HG02981 (cell line): Measurements from ENCODE around the gene SLC48A1.

Source experiments
- ATAC-seq: cut with Tn5 transposase; IDR thresholded peaks from one replicate; pipeline ENCODE4 v1.9.1; 2021; ENCODE audit warnings: mild to moderate bottlenecking, moderate library complexity; ENCODE audit not compliant: unreplicated experiment

The SLC48A1 gene

GRCh38 chr12:47776471-47777143 is 3.6 kb downstream of the SLC48A1 start:
- no peak for ATAC-seq

- no peak for ATAC-seq
Measured at GRCh38 chr12:47777151-47777550, 4.1 kb downstream of the SLC48A1 start.

GRCh38 chr12:47777741-47778558 is 4.9 kb downstream of the SLC48A1 start:
- ATAC-seq = no peak

DNA sequence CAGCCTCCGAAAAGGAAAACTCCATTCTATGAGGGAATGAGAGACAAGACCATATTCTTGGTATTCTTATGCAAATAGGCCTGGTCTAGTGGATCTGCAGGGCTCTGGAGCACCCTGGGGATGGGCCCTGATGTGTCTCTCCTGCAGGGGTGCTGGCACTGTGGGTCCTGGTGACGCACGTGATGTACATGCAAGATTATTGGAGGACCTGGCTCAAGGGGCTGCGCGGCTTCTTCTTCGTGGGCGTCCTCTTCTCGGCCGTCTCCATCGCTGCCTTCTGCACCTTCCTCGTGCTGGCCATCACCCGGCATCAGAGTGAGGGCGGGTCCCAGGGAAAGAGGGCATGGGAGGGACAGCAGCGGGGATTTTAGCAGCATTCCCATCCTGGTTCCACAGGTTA is 5.8 kb downstream of the SLC48A1 start:
- ATAC-seq = no peak

GRCh38 chr12:47779301-47779942 is 6.4 kb downstream of the SLC48A1 start:
- ATAC-seq = peak; percentile 87

- no peak for ATAC-seq
Measured at GRCh38 chr12:47779943-47780504, 7.0 kb downstream of the SLC48A1 start.

DNA sequence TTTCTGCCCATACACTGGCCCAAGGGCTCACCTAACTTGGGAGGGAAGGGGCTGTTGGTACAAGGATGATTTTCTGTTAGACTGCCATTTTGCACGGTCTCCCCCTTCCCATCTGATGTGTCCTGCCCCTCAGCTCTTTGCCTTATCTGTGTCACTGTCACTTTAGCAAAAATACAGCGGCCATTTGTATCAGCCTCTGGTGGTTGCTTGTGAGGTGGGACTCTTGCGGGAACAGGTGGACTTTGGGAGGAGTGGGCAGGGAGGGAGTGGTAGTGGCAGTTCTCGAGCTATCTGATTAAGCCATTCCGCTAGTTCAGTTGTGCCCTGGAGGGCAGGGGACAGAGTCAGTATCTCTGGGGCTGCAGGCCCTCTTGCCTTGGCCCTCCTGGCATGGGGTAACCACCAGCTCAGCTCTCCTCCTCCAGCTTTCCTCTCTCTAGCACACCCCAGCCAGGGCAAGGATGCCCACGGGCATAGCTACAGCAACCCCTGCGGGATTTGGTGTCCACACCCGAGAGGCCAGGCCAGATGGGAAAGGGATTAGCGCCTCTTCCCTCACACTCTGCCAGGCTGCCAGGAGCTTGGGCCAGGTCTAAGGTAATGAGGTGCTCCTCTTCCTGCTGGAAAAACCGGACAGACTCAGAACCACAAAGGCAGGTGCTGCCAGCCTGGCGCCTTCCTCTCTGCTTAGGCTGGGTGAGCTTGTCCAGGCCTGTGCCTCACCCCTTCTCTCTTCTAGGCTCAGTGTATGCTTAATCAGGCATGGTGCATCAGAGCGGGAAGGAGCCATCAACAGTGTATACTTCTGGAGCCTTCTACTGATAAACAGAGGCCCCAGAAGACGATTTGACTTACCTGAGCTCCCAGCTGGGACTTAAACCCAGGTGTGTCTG is 8.7 kb downstream of the SLC48A1 start:
- no peak for ATAC-seq

GRCh38 chr12:47782372-47782770 is 9.3 kb downstream of the SLC48A1 start:
- no peak for ATAC-seq

DNA sequence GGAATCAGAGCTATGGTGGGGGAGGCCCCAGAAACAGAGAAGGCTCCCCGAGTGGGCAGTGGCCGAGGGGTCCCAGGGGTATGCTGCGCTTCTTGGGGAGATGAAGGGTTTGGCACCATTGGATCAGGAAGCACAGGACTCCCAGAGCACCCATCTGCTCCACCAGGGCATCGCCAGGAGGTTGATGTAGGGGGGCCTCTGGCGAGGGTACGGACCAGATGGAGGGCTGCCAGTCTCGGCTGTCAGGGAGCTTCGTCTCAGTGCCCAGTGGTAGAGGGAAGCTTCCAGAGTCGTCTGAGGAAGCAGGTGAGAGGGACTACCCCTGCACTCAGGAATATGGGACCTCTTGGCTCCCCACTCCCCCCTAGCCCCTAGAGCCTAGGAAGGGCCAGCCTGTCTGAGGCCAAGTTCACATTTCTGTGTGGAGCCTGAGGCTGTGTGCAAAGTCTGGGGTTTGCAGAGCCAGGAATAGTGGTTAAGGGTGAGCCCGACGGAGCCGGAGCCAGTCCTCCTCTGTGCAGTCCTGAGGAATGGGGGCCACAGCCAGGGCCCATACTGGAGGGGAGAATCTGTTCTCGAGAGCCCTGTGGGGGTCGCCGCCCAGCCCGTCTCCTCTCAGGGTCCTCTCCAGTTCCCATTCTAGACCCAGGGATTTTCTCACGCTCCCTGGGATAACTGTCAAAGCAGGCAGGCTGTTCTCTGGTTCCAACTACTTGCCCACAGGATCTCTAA is 10.2 kb downstream of the SLC48A1 start:
- ATAC-seq = no peak

GRCh38 chr12:47783821-47784819 is 11.1 kb downstream of the SLC48A1 start:
- ATAC-seq = no peak

DNA sequence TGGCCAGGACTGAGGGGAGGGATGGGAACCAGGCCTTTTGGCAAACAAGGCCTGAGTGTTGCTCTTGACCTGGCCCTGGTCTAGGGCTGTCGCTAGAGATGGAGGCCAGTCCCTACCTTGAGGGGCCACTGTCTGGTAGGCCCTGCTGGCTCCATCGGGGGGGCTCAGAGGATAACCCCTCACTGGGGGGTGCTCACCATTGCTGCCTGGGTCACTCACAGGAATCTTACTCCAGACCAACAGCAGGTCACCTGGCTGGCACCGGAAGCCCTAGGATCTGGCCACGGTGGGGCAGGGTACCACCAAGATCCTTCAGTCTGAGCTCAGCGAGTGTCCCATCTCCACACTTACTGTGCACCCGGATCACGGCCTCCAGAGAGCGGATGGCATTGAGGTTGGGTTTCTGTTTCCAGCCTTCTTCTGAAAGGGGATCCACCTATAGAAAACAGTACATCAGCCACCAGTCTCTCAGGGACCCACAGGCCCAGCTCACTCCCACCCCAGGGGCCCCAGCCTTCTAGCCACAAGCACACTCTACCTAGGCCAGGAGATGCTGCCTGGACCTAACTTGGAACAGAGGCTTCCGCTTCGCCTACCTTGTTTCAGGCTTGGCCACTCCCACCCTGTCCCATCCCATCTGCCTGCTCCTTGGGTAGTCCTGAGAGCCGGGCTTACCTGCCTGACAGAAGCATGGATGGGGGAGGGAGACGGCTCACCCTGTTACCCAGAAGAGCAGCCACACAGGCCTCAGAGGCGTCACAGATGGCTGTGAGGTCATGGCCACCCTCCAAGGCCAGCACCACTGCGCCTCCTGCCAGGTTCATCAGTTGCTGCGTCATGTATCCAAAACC is 12.2 kb downstream of the SLC48A1 start:
- no peak for ATAC-seq

DNA sequence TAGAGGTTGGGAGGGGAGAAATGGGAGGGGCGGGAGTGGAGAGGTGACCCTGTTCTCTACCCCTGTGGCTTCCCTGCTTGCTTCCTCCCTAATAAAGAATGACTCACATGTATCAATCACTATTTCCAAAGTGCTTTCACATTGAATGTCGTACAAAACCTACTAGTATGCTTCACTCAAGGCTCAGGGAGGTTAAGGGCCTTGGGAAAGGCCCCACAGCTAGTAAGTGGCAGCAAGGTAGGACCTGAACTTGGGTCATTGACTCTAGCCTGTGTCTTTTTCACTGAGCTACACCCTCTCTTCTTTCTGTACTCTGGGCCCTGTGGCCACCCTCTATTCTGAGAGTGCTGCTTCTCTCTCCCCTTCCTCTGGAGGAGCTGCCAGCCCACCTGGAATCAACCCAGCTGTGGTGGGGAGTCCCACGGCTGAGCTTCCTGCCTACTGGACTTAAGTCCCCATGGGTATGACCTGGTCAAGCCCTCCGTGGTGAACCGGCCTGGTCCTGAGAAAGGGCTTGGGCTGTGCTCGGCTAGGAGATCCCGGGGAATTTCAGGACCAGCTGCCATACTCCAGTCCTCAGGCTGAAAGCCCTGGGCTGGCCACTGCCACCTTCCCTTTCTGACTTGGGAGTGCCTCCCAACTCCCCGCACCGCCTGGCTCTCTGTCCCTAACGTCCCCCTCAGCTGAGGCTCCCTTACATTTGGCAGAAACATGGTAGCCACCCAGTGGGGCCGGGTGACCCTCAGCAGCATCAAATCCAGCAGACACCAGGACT is 13.0 kb downstream of the SLC48A1 start:
- ATAC-seq = no peak

GRCh38 chr12:47786662-47787280 is 13.7 kb downstream of the SLC48A1 start:
- ATAC-seq = no peak

DNA sequence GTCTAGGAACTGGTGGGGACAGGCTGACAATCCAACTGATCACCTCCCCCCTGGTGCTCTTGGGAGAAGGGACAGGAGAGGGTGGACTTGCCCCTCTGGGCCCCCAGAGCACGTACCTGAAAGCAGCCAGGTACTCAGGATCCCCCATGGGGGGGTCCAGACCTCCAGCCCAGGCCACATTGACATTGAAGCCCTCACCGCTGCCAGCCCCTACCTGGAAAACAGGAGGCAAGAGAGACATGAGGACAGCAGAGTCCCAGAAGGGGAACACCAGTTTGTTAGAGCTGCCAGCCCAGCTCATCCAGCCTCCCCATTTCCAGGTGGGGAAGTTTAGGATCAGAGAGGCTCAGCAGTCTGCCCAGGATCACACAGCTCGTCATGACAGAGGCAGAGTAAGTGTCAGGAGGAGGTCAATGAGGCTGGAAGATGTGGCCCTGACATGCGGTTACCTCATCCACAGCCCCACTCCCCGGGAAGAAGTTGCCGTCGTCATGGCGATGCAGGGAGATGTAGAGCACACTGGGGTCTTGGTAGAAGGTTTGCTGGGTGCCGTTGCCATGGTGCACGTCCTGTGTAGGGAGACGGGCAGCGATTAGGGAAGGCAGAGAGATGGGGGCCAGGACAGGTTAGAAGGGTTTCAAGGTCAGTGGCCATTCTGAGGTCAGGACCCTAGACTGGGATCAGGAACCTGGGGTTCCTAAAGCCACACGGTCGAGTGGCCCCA is 14.7 kb downstream of the SLC48A1 start:
- ATAC-seq = no peak

DNA sequence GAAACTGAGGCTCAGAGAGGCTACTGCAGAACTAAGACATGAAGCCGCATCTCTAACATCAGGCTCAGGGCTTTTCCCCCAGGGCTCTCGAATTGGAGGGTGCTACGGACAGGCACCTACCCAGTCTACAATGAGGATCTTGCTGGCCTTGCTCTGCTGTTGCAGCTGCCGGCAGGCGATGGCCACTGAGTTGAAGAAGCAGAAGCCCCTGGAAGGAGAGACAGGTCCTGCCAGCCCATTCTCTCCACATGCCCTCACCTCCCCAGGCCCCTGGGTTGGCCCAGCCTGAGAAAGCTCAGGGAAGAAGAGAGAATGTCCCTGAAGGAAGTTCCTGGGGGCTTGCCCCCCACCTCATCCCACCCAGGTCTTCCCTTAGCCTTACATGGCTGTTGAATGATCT is 16.1 kb downstream of the SLC48A1 start:
- ATAC-seq = no peak
